K562 (cell line): Measurements from ENCODE around the gene RTL10. TPM values are rescaled to one million over a fixed set of nuclear protein-coding genes. Genes with fewer than 3 reads are reported as not detected.

Source experiments
- ATAC-seq: fragments of 200-7000 bp; cut with Tn5 transposase; 3 replicates; pipeline ENCODE4 v1.9.1; 2020; ENCODE audit warnings: moderate library complexity
- BruUV-seq: library from RNA; stranded (reverse); fragments of 400-500 nt; replicated peaks from 2 replicates; lab custom pipeline; 2021; lab: Mats Ljungman, UMichigan
- CTCF ChIA-PET: fragments of 300-600 bp; formaldehyde crosslinking; extraction: SDS; loops from one replicate; lab custom pipeline; 2021; ENCODE audit warnings: low intra/inter-chr PET ratio; lab: Yijun Ruan, JAX
- POLR2A ChIA-PET: fragments of 300-600, 350-650 bp; sonication (Branson Sonifier 250); formaldehyde crosslinking; extraction: SDS; loops from one replicate; lab custom pipeline; 2021; ENCODE audit warnings: antibody characterized with exemption, inconsistent platforms; lab: Yijun Ruan, JAX
- DNase-seq, 4 experiments: peaks; one replicate each; pipeline versions ENCODE4 v3.0.0 to v3.0.0-alpha.2; 2011 to 2018; ENCODE audit warnings: low spot score in 3 of 4, mixed read lengths in 3 of 4; ENCODE audit errors: extremely low read depth in 1 of 4
- FAIRE-seq: peaks from 2 replicates; lab custom pipeline; 2011; peaks lifted over from hg19 to GRCh38; lab: Jason Lieb, UNC
- H2AFZ ChIP-seq: 2 replicates; pipeline ENCODE4 v1.6.0; 2011; ENCODE audit warnings: low read depth, low read length, control low read depth, inconsistent platforms
- H3K27ac ChIP-seq: fragments of 200-600 bp; 3 replicates; pipeline ENCODE4 v1.8.0; 2011; ENCODE audit warnings: low read depth, mild to moderate bottlenecking, control low read depth, inconsistent platforms, low read length, moderate library complexity, mixed read lengths; ENCODE audit errors: extremely low read depth
- H3K27me3 ChIP-seq, 2 experiments: fragments of 300-600 bp in 1 of 2; 2 replicates in 1 of 2; 3 replicates in 1 of 2; pipeline versions ENCODE4 v1.6.0 to v1.8.0; 2011; ENCODE audit warnings: inconsistent platforms in 2 of 2, low read length in 2 of 2, mild to moderate bottlenecking in 1 of 2, mixed read lengths in 1 of 2, moderate library complexity in 1 of 2; ENCODE audit not compliant: control insufficient read depth in 2 of 2, insufficient read depth in 2 of 2
- H3K36me3 ChIP-seq: fragments of 300-600 bp; 3 replicates; pipeline ENCODE4 v1.8.0; 2011; ENCODE audit warnings: mild to moderate bottlenecking, low read length, inconsistent platforms; ENCODE audit not compliant: control insufficient read depth, insufficient read depth
- H3K4me1 ChIP-seq, 2 experiments: fragments of 200-600 bp in 1 of 2; replicated peaks in 1 of 2; 2 replicates in 1 of 2; 3 replicates in 1 of 2; pipeline versions ENCODE4 v1.5.1 to v1.8.0; 2011; ENCODE audit warnings: inconsistent platforms in 2 of 2, low read length in 2 of 2, mild to moderate bottlenecking in 1 of 2, mixed read lengths in 1 of 2, moderate library complexity in 1 of 2; ENCODE audit not compliant: control insufficient read depth in 2 of 2, insufficient read depth in 2 of 2
- H3K4me2 ChIP-seq: 2 replicates; pipeline ENCODE4 v1.6.1; 2011; ENCODE audit warnings: low read length, control low read depth, inconsistent platforms, mixed read lengths; ENCODE audit not compliant: insufficient read depth
- H3K4me3 ChIP-seq: fragments of 200-600 bp; sonication (generic), shearing (Covaris generic); 2 replicates; pipeline ENCODE4 v1.5.1; 2016; ENCODE audit warnings: control low read depth, inconsistent platforms
- H3K79me2 ChIP-seq: fragments of 200-600 bp; 3 replicates; pipeline ENCODE4 v1.8.0; 2011; ENCODE audit warnings: low read length, inconsistent platforms; ENCODE audit not compliant: control insufficient read depth, insufficient read depth
- H3K9ac ChIP-seq, 2 experiments: 2 replicates each; pipeline versions ENCODE4 v1.6.0 to v1.6.1; 2011; ENCODE audit warnings: low read depth in 2 of 2, low read length in 2 of 2, control low read depth in 1 of 2, inconsistent platforms in 1 of 2, mild to moderate bottlenecking in 1 of 2, mixed read lengths in 1 of 2; ENCODE audit not compliant: insufficient read depth in 1 of 2
- H3K9me1 ChIP-seq: one replicate; pipeline ENCODE4 v1.6.0; 2011; ENCODE audit warnings: inconsistent platforms, mild to moderate bottlenecking, low read length, moderate library complexity; ENCODE audit not compliant: control insufficient read depth, insufficient read depth
- H3K9me3 ChIP-seq: replicated peaks from 2 replicates; pipeline ENCODE4 v1.5.1; 2011; ENCODE audit warnings: low read depth, low read length, inconsistent platforms; ENCODE audit not compliant: control insufficient read depth, insufficient read depth
- H4K20me1 ChIP-seq: replicated peaks from 2 replicates; pipeline ENCODE4 v1.6.1; 2011; ENCODE audit warnings: low read length, inconsistent platforms, mixed read lengths; ENCODE audit not compliant: control insufficient read depth, insufficient read depth
- E2F3 ChIP-seq: fragments of 250-450 bp; sonication (Bioruptor Pico); IDR thresholded peaks from 2 replicates; pipeline ENCODE4 v1.4.0; 2020; ENCODE audit warnings: mild to moderate bottlenecking
- E2F6 ChIP-seq, 2 experiments: IDR thresholded peaks; 2 replicates each; pipeline ENCODE4 v1.6.1; 2011; ENCODE audit warnings: borderline replicate concordance in 1 of 2, control low read depth in 1 of 2, low read depth in 1 of 2, low read length in 1 of 2, mild to moderate bottlenecking in 1 of 2, mixed read lengths in 1 of 2, moderate library complexity in 1 of 2; ENCODE audit not compliant: insufficient read depth in 1 of 2, insufficient read length in 1 of 2, poor library complexity in 1 of 2, severe bottlenecking in 1 of 2; ENCODE audit errors: extremely low read depth in 1 of 2
- ELF4 ChIP-seq: fragments of 450-650 bp; formaldehyde crosslinking; IDR thresholded peaks from 2 replicates; pipeline ENCODE4 v1.4.0; 2022; ENCODE audit warnings: missing genetic modification characterization
- ZBTB26 ChIP-seq: fragments of 450-650 bp; formaldehyde crosslinking; IDR thresholded peaks from 2 replicates; pipeline ENCODE4 v1.4.0; 2022; ENCODE audit warnings: missing genetic modification characterization
- ZNF165 ChIP-seq: fragments of 250-450 bp; sonication (Bioruptor Pico); IDR thresholded peaks from 2 replicates; pipeline ENCODE4 v1.4.0; 2020; ENCODE audit warnings: borderline replicate concordance
- ZNF239 ChIP-seq: fragments of 250-450 bp; sonication (Bioruptor Pico); IDR thresholded peaks from 2 replicates; pipeline ENCODE4 v1.4.0; 2020; ENCODE audit warnings: mild to moderate bottlenecking
- ZNF398 ChIP-seq: fragments of 250-450 bp; sonication (Bioruptor Pico); IDR thresholded peaks from 2 replicates; pipeline ENCODE4 v1.8.0; 2021; ENCODE audit warnings: moderate library complexity, mild to moderate bottlenecking, inconsistent platforms
- ZNF740 ChIP-seq, 3 experiments: fragments of 200-800 bp in 1 of 3; sonication (Bioruptor generic) in 1 of 3; sonication (generic) in 1 of 3; formaldehyde crosslinking in 1 of 3; IDR thresholded peaks; 2 replicates each; pipeline versions ENCODE4 v1.6.1 to v1.8.0; 2016 to 2022; ENCODE audit warnings: mild to moderate bottlenecking in 2 of 3, missing compliant biosample characterization in 2 of 3, missing genetic modification characterization in 2 of 3, missing genetic modification reagents in 1 of 3
- WGBS: fragments of 100-300 bp; shearing (Covaris generic); methylation state at CpG from one replicate; pipeline ENCODE4 v1.1.6; 2016; ENCODE audit warnings: low coverage, mixed read lengths; ENCODE audit not compliant: insufficient coverage; ENCODE audit errors: missing lambda C conversion rate; 5-methylcytosine and 5-hydroxymethylcytosine counted together
- in situ Hi-C: fragments of 300-500 bp; cut with MboI; formaldehyde crosslinking; loops from 4 replicates; pipeline ENCODE4 v1.15.0; 2018; ENCODE audit warnings: inconsistent platforms, mixed read lengths
- intact Hi-C: fragments of 100-400 bp; cut with micrococcal nuclease; formaldehyde crosslinking; loops from 2 replicates; pipeline ENCODE4 v1.14.2; 2022
- polyA plus RNA-seq, 8 experiments: library from polyadenylated mRNA; depleted of rRNA in 4 of 8; stranded (reverse) in 5 of 8; unstranded in 3 of 8; fragments of >200 nt; fragmentation: Nextera tagmentation in 2 of 8; fragmentation: Illumina TruSeq in 1 of 8; extraction: Ambion mirVana in 2 of 8; extraction: Trizol in 1 of 8; gene quantifications; 2 replicates each; pipeline versions ENCODE4 v1.2.1 to v1.2.3, GENCODE V29; 2011 to 2014; ENCODE audit warnings: inconsistent platforms in 1 of 8, missing spikeins in 1 of 8
- total RNA-seq, 7 experiments: library from RNA; depleted of rRNA in 6 of 7; stranded (reverse); fragments of >200 nt in 6 of 7; fragmentation: Illumina TruSeq in 2 of 7; extraction: Trizol in 2 of 7; gene quantifications; 2 replicates each; pipeline versions ENCODE4 v1.2.1 to v1.2.3, GENCODE V29; 2011 to 2021; ENCODE audit warnings: low replicate concordance in 1 of 7

The RTL10 gene
- total and polyA plus RNA-seq, 9 of the 15 experiments (the other 6 are each of a cell fraction or from before 2014, with no cell fraction given), result 19.8 to 75.5 (median 32.5) TPM

- ATAC-seq, result peak; percentile 53
- peak; percentile 73 for TF ChIP-seq ELF4 (CRISPR knock-in tag)
- TF ChIP-seq E2F6 (IDR thresholded peaks at IDR 0.05; ENCODE audit: borderline replicate concordance in 1 of 2, extremely low read depth in 1 of 2, insufficient read depth in 1 of 2, insufficient read length in 1 of 2, low read depth in 1 of 2, low read length in 1 of 2, poor library complexity in 1 of 2, severe bottlenecking in 1 of 2), result peak in 1 of 2 experiments; percentile 4
- peak; percentile 6; the same call in 1 of the 2 replicates for TF ChIP-seq E2F3 (CRISPR knock-in tag)
- TF ChIP-seq ZNF165 (CRISPR knock-in tag), result peak; percentile 68; the same call in 1 of the 2 replicates
- TF ChIP-seq ZNF398 (CRISPR knock-in tag), result no peak
- 0 out of 2 replicates have a peak, but pooled peaks have one; percentile 26 for TF ChIP-seq ZNF239 (CRISPR knock-in tag)
- peak; percentile 86 for TF ChIP-seq ZBTB26 (CRISPR knock-in tag)
- no peak for TF ChIP-seq ZNF740 (CRISPR knock-in tag; IDR thresholded peaks at IDR 0.05)
- TF ChIP-seq ZNF740 (tag; IDR thresholded peaks at IDR 0.05), result 0 out of 4 replicates have a peak, but pooled peaks of 1 of the 2 experiments have one; percentile 36
These were observed 546 bp downstream of the RTL10 start for GRCh38 chr22:19853879-19854777.

More at GRCh38 chr22:19853879-19854777, 546 bp downstream of the RTL10 start:
- CTCF ChIA-PET, result interaction anchor here (0.6 kb wide), 1 partner anchor 822 kb away, joined by 3 read pairs; no protein-coding TSS in a partner anchor
- BruUV-seq, result no TSS peak
- H3K4me2 ChIP-seq, result peak overlapping the region; percentile 94
- FAIRE-seq, result no peak
- H3K4me3 ChIP-seq, result peak overlapping the region; percentile 62
- intact Hi-C loops, result loop anchor here (1.0 to 10.0 kb wide), 8 partner anchors 37 to 263 kb away; partner anchors contain the start of genes GP1BB, RANBP1, TANGO2 and TRMT2A
- H3K27ac ChIP-seq, result peak overlapping the region; percentile 77
- peaks cover 23 to 63% of the 10 kb centered on the region in 2 experiments for H3K4me1 ChIP-seq
- H3K9me1 ChIP-seq, result peaks cover 19% of the 10 kb centered on the region
- peaks cover 39% of the 10 kb centered on the region; the same call in 1 of the 2 replicates for H4K20me1 ChIP-seq
- under 1% methylated on average over 49 of the region's 49 CpGs for WGBS
- peak overlapping the region; percentile 86 to 99 for H3K9ac ChIP-seq
- DNase-seq, result peak; percentile 44 to 79 (median 72)
- in situ Hi-C loops, result no loop called here
- no peaks in the 10 kb centered on the region for H3K27me3 ChIP-seq
- POLR2A ChIA-PET, result interaction anchor here (0.6 to 3.9 kb wide), 36 partner anchors 7 to 1591 kb away, joined by 3 to 60 read pairs (median 4); partner anchors contain the start of genes CDC45 and GP1BB
- peak overlapping the region; percentile 90 for H2AFZ ChIP-seq
- H3K36me3 ChIP-seq, result peaks cover 39% of the 10 kb centered on the region
- H3K79me2 ChIP-seq, result peaks cover 68% of the 10 kb centered on the region
- H3K9me3 ChIP-seq, result no peaks in the 10 kb centered on the region
